CD8-positive, alpha-beta memory T cell (primary cell): Measurements from ENCODE around the gene SEMA3D. TPM values are rescaled to one million over a fixed set of nuclear protein-coding genes. Genes with fewer than 3 reads are reported as not detected.

Source experiments
- CTCF ChIA-PET: fragments of 350-600 bp; sonication (Branson Sonifier 250); formaldehyde crosslinking; loops from one replicate; lab custom pipeline; 2021; ENCODE audit warnings: antibody characterized with exemption; lab: Charles Lee
- POLR2A ChIA-PET: fragments of 350-600 bp; sonication (Branson Sonifier 250); formaldehyde crosslinking; loops from one replicate; lab custom pipeline; 2021; ENCODE audit warnings: antibody characterized with exemption; lab: Charles Lee
- DNase-seq, 5 donors: peaks; one replicate each; pipeline versions ENCODE4 v3.0.0 to v3.0.0-alpha.2; 2020 to 2022; ENCODE audit warnings: mixed read lengths in 1 of 5
- H3K27ac ChIP-seq: one replicate; pipeline ENCODE4 v1.7.0; 2013; ENCODE audit warnings: low read depth, mild to moderate bottlenecking, low read length, moderate library complexity
- H3K27me3 ChIP-seq: 2 replicates; pipeline ENCODE4 v1.7.0; 2013; ENCODE audit warnings: low read length, mild to moderate bottlenecking; ENCODE audit not compliant: insufficient read depth, poor library complexity, severe bottlenecking
- H3K36me3 ChIP-seq: 2 replicates; pipeline ENCODE4 v1.7.0; 2013; ENCODE audit warnings: mild to moderate bottlenecking, low read length, moderate library complexity; ENCODE audit not compliant: insufficient read depth
- H3K4me1 ChIP-seq: 2 replicates; pipeline ENCODE4 v1.7.0; 2013; ENCODE audit warnings: mild to moderate bottlenecking, low read length, moderate library complexity; ENCODE audit not compliant: insufficient read depth
- H3K4me3 ChIP-seq: 2 replicates; pipeline ENCODE4 v1.7.0; 2013; ENCODE audit warnings: mild to moderate bottlenecking, low read length
- H3K9me3 ChIP-seq: 2 replicates; pipeline ENCODE4 v1.7.0; 2013; ENCODE audit warnings: mild to moderate bottlenecking, low read length
- H3K27ac Mint-ChIP-seq, 8 donors: one replicate each; pipeline ENCODE4 v1.8.0; 2020 to 2021; ENCODE audit warnings: mixed read lengths in 8 of 8, mild to moderate bottlenecking in 6 of 8, inconsistent platforms in 3 of 8, moderate library complexity in 3 of 8
- H3K27me3 Mint-ChIP-seq, 2 donors: one replicate each; pipeline ENCODE4 v1.8.0; 2020 to 2021; ENCODE audit warnings: mixed read lengths in 2 of 2, mild to moderate bottlenecking in 1 of 2, moderate library complexity in 1 of 2
- H3K36me3 Mint-ChIP-seq, 3 donors: one replicate each; pipeline ENCODE4 v1.8.0; 2020 to 2021; ENCODE audit warnings: mixed read lengths in 3 of 3, inconsistent platforms in 1 of 3, mild to moderate bottlenecking in 1 of 3
- H3K4me1 Mint-ChIP-seq, 3 donors: one replicate each; pipeline ENCODE4 v1.8.0; 2020 to 2021; ENCODE audit warnings: mixed read lengths in 3 of 3, inconsistent platforms in 1 of 3, mild to moderate bottlenecking in 1 of 3
- H3K4me3 Mint-ChIP-seq, 7 donors: one replicate each; pipeline ENCODE4 v1.8.0; 2020 to 2021; ENCODE audit warnings: mixed read lengths in 7 of 7, mild to moderate bottlenecking in 6 of 7, moderate library complexity in 4 of 7, inconsistent platforms in 2 of 7
- H3K9me3 Mint-ChIP-seq, 5 donors: one replicate each; pipeline ENCODE4 v1.8.0; 2020 to 2022; ENCODE audit warnings: mixed read lengths in 5 of 5, mild to moderate bottlenecking in 3 of 5, moderate library complexity in 2 of 5, inconsistent platforms in 1 of 5
- polyA plus RNA-seq: library from polyadenylated mRNA; unstranded; fragments of 300-500 nt; fragmentation: Illumina TruSeq; gene quantifications from one replicate; pipeline ENCODE4 v1.2.3, GENCODE V29; 2021
- total RNA-seq, 2 experiments: library from RNA; stranded (reverse); gene quantifications; one replicate each; pipeline ENCODE4 v1.2.3, GENCODE V29; 2021

The SEMA3D gene
- total and polyA plus RNA-seq, 3 experiments from 2014 or later = not detected

GRCh38 chr7:85079434-85079833 is 107.4 kb downstream of the SEMA3D start:
- H3K4me1 ChIP-seq = no peaks in the 10 kb centered on the region
- H3K4me3 ChIP-seq = no peak overlapping the region
- H3K27me3 ChIP-seq = no peaks in the 10 kb centered on the region
- Mint-ChIP-seq H3K27ac (no peak overlapping the region), H3K36me3 (no peaks in the 10 kb centered on the region), H3K4me1 (no peaks in the 10 kb centered on the region), H3K9me3 (peaks cover 0 to 16% (median 4%) of the 10 kb centered on the region in 5 donors), H3K4me3 (no peak overlapping the region), H3K27me3 (no peaks in the 10 kb centered on the region)
- no peaks in the 10 kb centered on the region for H3K9me3 ChIP-seq
- ChIA-PET POLR2A (no interaction called here), CTCF (no interaction called here)
- H3K27ac ChIP-seq = no peak overlapping the region
- H3K36me3 ChIP-seq = no peaks in the 10 kb centered on the region
- DNase-seq = no peak

- H3K27me3 ChIP-seq = no peaks in the 10 kb centered on the region
- no peak for DNase-seq
- H3K36me3 ChIP-seq = no peaks in the 10 kb centered on the region
- Mint-ChIP-seq H3K27me3 (no peaks in the 10 kb centered on the region), H3K36me3 (no peaks in the 10 kb centered on the region), H3K4me3 (no peak overlapping the region), H3K4me1 (no peaks in the 10 kb centered on the region), H3K27ac (no peak overlapping the region), H3K9me3 (peaks cover 0 to 16% (median 4%) of the 10 kb centered on the region in 5 donors)
- CTCF ChIA-PET = no interaction called here
- no peak overlapping the region for H3K27ac ChIP-seq
- H3K4me3 ChIP-seq = no peak overlapping the region
- H3K4me1 ChIP-seq = no peaks in the 10 kb centered on the region
- POLR2A ChIA-PET = no interaction called here
- no peaks in the 10 kb centered on the region for H3K9me3 ChIP-seq
Observed at GRCh38 chr7:85078181-85078580, 108.7 kb downstream of the SEMA3D start.

DNA sequence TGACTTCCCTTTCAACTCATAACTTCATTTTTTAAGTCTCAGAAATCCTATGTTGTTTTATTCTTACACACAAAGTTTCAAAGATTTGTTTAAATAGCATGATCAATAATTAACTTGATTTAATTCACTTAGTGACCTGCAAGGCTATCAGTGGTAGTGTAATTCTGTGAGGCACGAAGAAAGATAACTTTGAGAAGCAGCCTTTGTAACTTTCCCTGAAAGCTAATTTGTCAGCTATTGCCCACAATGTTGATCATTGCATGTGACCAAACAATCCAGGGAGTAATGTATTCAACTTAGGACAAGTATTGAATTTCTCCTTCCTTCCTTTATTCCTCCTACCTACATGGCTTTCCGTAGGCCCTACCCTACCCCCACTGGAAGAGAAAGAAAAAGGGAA is 111.0 kb downstream of the SEMA3D start:
- no peaks in the 10 kb centered on the region for H3K36me3 Mint-ChIP-seq
- H3K27ac ChIP-seq = no peak overlapping the region
- H3K27ac Mint-ChIP-seq = no peak overlapping the region
- POLR2A ChIA-PET = no interaction called here
- H3K4me1 Mint-ChIP-seq = no peaks in the 10 kb centered on the region
- no peak overlapping the region for H3K4me3 ChIP-seq
- peaks cover 0 to 16% (median 2%) of the 10 kb centered on the region in 5 donors for H3K9me3 Mint-ChIP-seq
- H3K27me3 Mint-ChIP-seq = no peaks in the 10 kb centered on the region
- H3K4me1 ChIP-seq = no peaks in the 10 kb centered on the region
- no peak for DNase-seq
- CTCF ChIA-PET = no interaction called here
- no peaks in the 10 kb centered on the region for H3K9me3 ChIP-seq
- H3K4me3 Mint-ChIP-seq = no peak overlapping the region
- no peaks in the 10 kb centered on the region for H3K36me3 ChIP-seq
- H3K27me3 ChIP-seq = no peaks in the 10 kb centered on the region

- Mint-ChIP-seq H3K4me1 (no peaks in the 10 kb centered on the region), H3K27ac (no peak overlapping the region), H3K36me3 (no peaks in the 10 kb centered on the region), H3K4me3 (no peak overlapping the region), H3K9me3 (peaks cover 0 to 19% (median 3%) of the 10 kb centered on the region in 5 donors), H3K27me3 (no peaks in the 10 kb centered on the region)
- Histone ChIP-seq H3K27me3 (no peaks in the 10 kb centered on the region), H3K9me3 (no peaks in the 10 kb centered on the region), H3K4me3 (no peak overlapping the region), H3K36me3 (no peaks in the 10 kb centered on the region), H3K4me1 (no peaks in the 10 kb centered on the region), H3K27ac (no peak overlapping the region)
- no peak for DNase-seq
- ChIA-PET CTCF (no interaction called here), POLR2A (no interaction called here)
Observed at GRCh38 chr7:85074992-85075391, 111.9 kb downstream of the SEMA3D start.

GRCh38 chr7:85074016-85074415 is 112.8 kb downstream of the SEMA3D start:
- CTCF ChIA-PET = no interaction called here
- POLR2A ChIA-PET = no interaction called here
- Histone ChIP-seq H3K27ac (no peak overlapping the region), H3K4me1 (no peaks in the 10 kb centered on the region), H3K36me3 (no peaks in the 10 kb centered on the region), H3K4me3 (no peak overlapping the region), H3K27me3 (no peaks in the 10 kb centered on the region), H3K9me3 (no peaks in the 10 kb centered on the region)
- no peak overlapping the region for H3K27ac Mint-ChIP-seq
- H3K36me3 Mint-ChIP-seq = no peaks in the 10 kb centered on the region
- no peaks in the 10 kb centered on the region for H3K4me1 Mint-ChIP-seq
- H3K27me3 Mint-ChIP-seq = no peaks in the 10 kb centered on the region
- DNase-seq = no peak
- H3K9me3 Mint-ChIP-seq = peaks cover 0 to 19% (median 3%) of the 10 kb centered on the region in 5 donors
- H3K4me3 Mint-ChIP-seq = no peak overlapping the region

- no peaks in the 10 kb centered on the region for H3K27me3 Mint-ChIP-seq
Observed at GRCh38 chr7:85070967-85071628, 115.8 kb downstream of the SEMA3D start.

DNA sequence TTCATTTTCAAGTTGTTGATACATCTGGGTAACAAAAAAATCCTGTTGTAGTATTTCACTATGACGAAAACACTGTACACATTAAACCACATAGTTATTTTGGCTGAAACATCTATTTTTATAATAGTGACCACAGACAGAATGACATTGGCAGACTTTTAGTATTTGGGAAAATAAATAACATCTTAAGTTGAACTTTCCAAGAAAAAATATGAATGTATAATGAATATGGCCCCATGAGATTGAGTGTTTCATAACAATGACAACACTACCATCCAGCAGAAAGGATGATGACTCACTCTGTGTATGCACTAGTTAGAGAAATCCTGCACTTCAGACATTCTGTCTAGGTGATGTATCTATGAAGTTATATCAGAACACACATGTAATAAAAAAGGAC is 118.1 kb downstream of the SEMA3D start:
- H3K27me3 Mint-ChIP-seq = no peaks in the 10 kb centered on the region
- H3K4me1 Mint-ChIP-seq = no peaks in the 10 kb centered on the region

More at GRCh38 chr7:85070967-85071628, 115.8 kb downstream of the SEMA3D start:
- Histone ChIP-seq H3K4me3 (no peak overlapping the region), H3K4me1 (no peaks in the 10 kb centered on the region), H3K36me3 (no peaks in the 10 kb centered on the region), H3K27me3 (no peaks in the 10 kb centered on the region), H3K9me3 (no peaks in the 10 kb centered on the region), H3K27ac (no peak overlapping the region)
- Mint-ChIP-seq H3K4me3 (no peak overlapping the region), H3K4me1 (no peaks in the 10 kb centered on the region), H3K27ac (no peak overlapping the region), H3K9me3 (peaks cover 0 to 14% (median 5%) of the 10 kb centered on the region in 5 donors), H3K36me3 (no peaks in the 10 kb centered on the region)
- DNase-seq = no peak
- POLR2A ChIA-PET = no interaction called here
- CTCF ChIA-PET = interaction anchor here (2.1 kb wide), 1 partner anchor 9 kb away, joined by 4 read pairs; no protein-coding TSS in a partner anchor

DNA sequence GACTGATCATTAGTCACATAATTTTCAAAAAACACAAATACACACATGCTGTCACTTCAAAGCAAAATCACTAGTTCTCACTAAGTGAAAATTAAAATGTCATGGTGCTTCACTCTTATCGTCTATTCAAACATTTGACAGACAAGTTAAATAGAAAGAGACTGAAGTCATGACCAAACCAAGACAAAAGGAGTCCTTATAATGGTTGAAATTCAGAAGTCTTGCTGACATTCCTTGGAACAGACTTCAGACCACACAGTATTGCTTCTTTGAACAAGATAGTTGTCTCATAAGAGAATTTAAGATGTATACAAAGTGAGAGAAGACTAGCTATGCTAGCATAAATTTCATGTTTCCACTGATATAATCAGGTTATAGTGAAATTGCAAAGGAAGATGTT is 119.5 kb downstream of the SEMA3D start:
- ChIA-PET POLR2A (no interaction called here), CTCF (interaction anchor here (0.6 kb wide), 1 partner anchor 694 kb away, joined by 3 read pairs; no protein-coding TSS in a partner anchor)
- H3K27me3 Mint-ChIP-seq = no peaks in the 10 kb centered on the region
- no peaks in the 10 kb centered on the region for H3K36me3 Mint-ChIP-seq
- no peak overlapping the region for H3K27ac ChIP-seq
- no peak overlapping the region for H3K4me3 Mint-ChIP-seq
- H3K27ac Mint-ChIP-seq = no peak overlapping the region
- H3K9me3 ChIP-seq = no peaks in the 10 kb centered on the region
- H3K4me1 ChIP-seq = no peaks in the 10 kb centered on the region
- no peak for DNase-seq
- H3K4me1 Mint-ChIP-seq = no peaks in the 10 kb centered on the region
- peaks cover 0 to 18% (median 4%) of the 10 kb centered on the region in 5 donors for H3K9me3 Mint-ChIP-seq
- H3K4me3 ChIP-seq = no peak overlapping the region
- no peaks in the 10 kb centered on the region for H3K36me3 ChIP-seq
- no peaks in the 10 kb centered on the region for H3K27me3 ChIP-seq

More for the DNA sequence above, 118.1 kb downstream of the SEMA3D start:
- H3K36me3 ChIP-seq = no peaks in the 10 kb centered on the region
- H3K4me3 ChIP-seq = no peak overlapping the region
- H3K4me3 Mint-ChIP-seq = no peak overlapping the region
- CTCF ChIA-PET = no interaction called here
- peaks cover 0 to 14% (median 5%) of the 10 kb centered on the region in 5 donors for H3K9me3 Mint-ChIP-seq
- no peak overlapping the region for H3K27ac Mint-ChIP-seq
- no peaks in the 10 kb centered on the region for H3K4me1 ChIP-seq
- H3K9me3 ChIP-seq = no peaks in the 10 kb centered on the region
- no peaks in the 10 kb centered on the region for H3K36me3 Mint-ChIP-seq
- DNase-seq = no peak
- H3K27ac ChIP-seq = no peak overlapping the region
- POLR2A ChIA-PET = no interaction called here
- H3K27me3 ChIP-seq = no peaks in the 10 kb centered on the region
